HCT116 (cell line): ENCODE measurements around the gene RFESD. TPM values are rescaled to one million over a fixed set of nuclear protein-coding genes. Genes with fewer than 3 reads are reported as not detected.

Source experiments
- ATAC-seq: fragments of 200-7000 bp; cut with Tn5 transposase; 2 replicates; pipeline ENCODE4 v1.9.1; 2020; ENCODE audit warnings: mild to moderate bottlenecking, moderate library complexity
- Bru-seq: library from RNA; stranded (reverse); fragments of 400-500 nt; gene quantifications from one replicate; lab custom pipeline; 2021; lab: Mats Ljungman, UMichigan
- BruChase-seq, 2 experiments: library from RNA; stranded (reverse); fragments of 400-500 nt; gene quantifications; one replicate each; lab custom pipeline; 2021; lab: Mats Ljungman, UMichigan
- BruUV-seq: library from RNA; stranded (reverse); fragments of 400-500 nt; replicated peaks from 2 replicates; lab custom pipeline; 2021; lab: Mats Ljungman, UMichigan
- CTCF ChIA-PET: fragments of 300-600 bp; sonication (Branson Sonifier 250); formaldehyde crosslinking; loops from one replicate; lab custom pipeline; 2021; ENCODE audit warnings: antibody characterized with exemption; lab: Charles Lee
- POLR2A ChIA-PET: fragments of 300-600, 350-600 bp; sonication (Branson Sonifier 250); formaldehyde crosslinking; loops from one replicate; lab custom pipeline; 2021; ENCODE audit warnings: antibody characterized with exemption; lab: Charles Lee
- RAD21 ChIA-PET, 2 experiments: fragments of 300-600 bp; sonication (Branson Sonifier 250); formaldehyde crosslinking; loops; one replicate each; lab custom pipeline; 2023; ENCODE audit warnings: low total read pairs in 2 of 2; ENCODE audit not compliant: uncharacterized antibody in 2 of 2, unreplicated experiment in 2 of 2, low non-redundant PET in 1 of 2; lab: Charles Lee
- DNase-seq: peaks from one replicate; pipeline ENCODE4 v3.0.0-alpha.2; 2010; ENCODE audit warnings: low read depth, low spot score
- H2AFZ ChIP-seq: fragments of 200-600 bp; shearing (Covaris generic), sonication (generic); 2 replicates; pipeline ENCODE4 v1.6.1; 2017; ENCODE audit warnings: low read depth, mixed run types, mixed read lengths, antibody characterized with exemption, low read length; ENCODE audit not compliant: poor library complexity, severe bottlenecking
- H3K27ac ChIP-seq: 2 replicates; pipeline ENCODE4 v1.5.1; 2012; ENCODE audit warnings: low read depth, low read length
- H3K27me3 ChIP-seq: fragments of 200-600 bp; sonication (generic); 2 replicates; pipeline ENCODE4 v1.6.1; 2016; ENCODE audit warnings: mixed run types, low read length, mixed read lengths; ENCODE audit not compliant: insufficient read depth
- H3K36me3 ChIP-seq, 2 experiments: fragments of 200-500 bp in 1 of 2; fragments of 200-600 bp in 1 of 2; sonication (Bioruptor generic) in 1 of 2; sonication (generic) in 1 of 2; 2 replicates each; pipeline versions ENCODE4 v1.5.1 to v1.6.1; 2014 to 2016; ENCODE audit warnings: low read length in 2 of 2, inconsistent platforms in 1 of 2, mixed read lengths in 1 of 2, mixed run types in 1 of 2; ENCODE audit not compliant: insufficient read depth in 2 of 2, control insufficient read depth in 1 of 2
- H3K4me1 ChIP-seq, 2 experiments: fragments of 200-600 bp in 1 of 2; sonication (generic) in 1 of 2; 2 replicates each; pipeline versions ENCODE4 v1.5.1 to v1.6.1; 2012 to 2017; ENCODE audit warnings: low read length in 2 of 2, inconsistent platforms in 1 of 2, mild to moderate bottlenecking in 1 of 2, mixed read lengths in 1 of 2, mixed run types in 1 of 2, moderate library complexity in 1 of 2; ENCODE audit not compliant: insufficient read depth in 2 of 2, control insufficient read depth in 1 of 2
- H3K4me2 ChIP-seq: fragments of 200-600 bp; sonication (generic); 2 replicates; pipeline ENCODE4 v1.6.1; 2017; ENCODE audit warnings: mixed run types, low read length, mixed read lengths
- H3K4me3 ChIP-seq, 2 experiments: fragments of 200-600 bp in 1 of 2; sonication (generic) in 1 of 2; replicated peaks in 1 of 2; 2 replicates each; pipeline ENCODE4 v1.5.1; 2011 to 2016; ENCODE audit warnings: low read length in 2 of 2, control low read depth in 1 of 2, low read depth in 1 of 2, mild to moderate bottlenecking in 1 of 2, mixed read lengths in 1 of 2, mixed run types in 1 of 2
- H3K79me2 ChIP-seq: fragments of 200-600 bp; sonication (generic); 2 replicates; pipeline ENCODE4 v1.6.1; 2017; ENCODE audit warnings: mild to moderate bottlenecking, mixed run types, low read length, moderate library complexity, mixed read lengths; ENCODE audit not compliant: insufficient read depth
- H3K9ac ChIP-seq: fragments of 200-600 bp; sonication (generic); 2 replicates; pipeline ENCODE4 v1.6.1; 2016; ENCODE audit warnings: low read length, mixed read lengths
- H3K9me2 ChIP-seq: fragments of 200-600 bp; sonication (generic), shearing (Covaris generic); 2 replicates; pipeline ENCODE4 v1.6.1; 2017; ENCODE audit warnings: mixed run types, mild to moderate bottlenecking, moderate library complexity; ENCODE audit not compliant: insufficient read depth
- H3K9me3 ChIP-seq, 2 experiments: fragments of 200-500 bp in 1 of 2; fragments of 200-600 bp in 1 of 2; sonication (Bioruptor generic) in 1 of 2; sonication (generic) in 1 of 2; 2 replicates each; pipeline ENCODE4 v1.6.1; 2014 to 2017; ENCODE audit warnings: low read length in 2 of 2, mixed read lengths in 2 of 2, inconsistent platforms in 1 of 2, low read depth in 1 of 2, mild to moderate bottlenecking in 1 of 2, mixed run types in 1 of 2, moderate library complexity in 1 of 2; ENCODE audit not compliant: control insufficient read depth in 1 of 2, insufficient read depth in 1 of 2
- H4K20me1 ChIP-seq: fragments of 200-600 bp; sonication (generic), shearing (Covaris generic); 2 replicates; pipeline ENCODE4 v1.6.1; 2017; ENCODE audit warnings: mixed run types, mild to moderate bottlenecking, moderate library complexity; ENCODE audit not compliant: insufficient read depth
- ATF3 ChIP-seq: IDR thresholded peaks from 2 replicates; pipeline ENCODE4 v1.6.1; 2012
- CBX3 ChIP-seq: IDR thresholded peaks from 2 replicates; pipeline ENCODE4 v1.6.1; 2012; ENCODE audit warnings: low read depth
- CEBPB ChIP-seq: IDR thresholded peaks from 2 replicates; pipeline ENCODE4 v1.6.1; 2012; ENCODE audit warnings: low read depth
- CTCF ChIP-seq, 3 experiments: fragments of 200-600 bp in 1 of 3; sonication (generic) in 1 of 3; IDR thresholded peaks in 2 of 3; conservative IDR thresholded peaks in 1 of 3; 2 replicates each; pipeline ENCODE4 v1.5.1; 2012 to 2017; ENCODE audit warnings: low read depth in 2 of 3, low read length in 2 of 3, antibody characterized with exemption in 1 of 3, borderline replicate concordance in 1 of 3, control low read depth in 1 of 3, mild to moderate bottlenecking in 1 of 3, mixed read lengths in 1 of 3, mixed run types in 1 of 3, moderate library complexity in 1 of 3; ENCODE audit not compliant: insufficient read depth in 1 of 3
- EGR1 ChIP-seq: IDR thresholded peaks from 2 replicates; pipeline ENCODE4 v1.6.1; 2012; ENCODE audit warnings: low read depth
- ELF1 ChIP-seq: IDR thresholded peaks from 2 replicates; pipeline ENCODE4 v1.6.1; 2012; ENCODE audit warnings: low read depth, borderline replicate concordance
- EZH2 ChIP-seq: fragments of 200-600 bp; sonication (generic); IDR thresholded peaks from 2 replicates; pipeline ENCODE4 v1.6.1; 2017; ENCODE audit warnings: antibody characterized with exemption, mixed run types
- EZH2phosphoT487 ChIP-seq: fragments of 200-600 bp; IDR thresholded peaks from 2 replicates; pipeline ENCODE4 v1.6.1; 2018; ENCODE audit warnings: antibody characterized with exemption, borderline replicate concordance
- JUND ChIP-seq: IDR thresholded peaks from 2 replicates; pipeline ENCODE4 v1.6.1; 2012
- MAX ChIP-seq: IDR thresholded peaks from 2 replicates; pipeline ENCODE4 v1.6.1; 2012
- POLR2AphosphoS5 ChIP-seq: IDR thresholded peaks from 2 replicates; pipeline ENCODE4 v1.6.1; 2011; ENCODE audit warnings: mild to moderate bottlenecking, low read depth, low read length, moderate library complexity
- RAD21 ChIP-seq: IDR thresholded peaks from 2 replicates; pipeline ENCODE4 v1.6.1; 2012; ENCODE audit warnings: low read depth, mild to moderate bottlenecking
- REST ChIP-seq: IDR thresholded peaks from 2 replicates; pipeline ENCODE4 v1.6.1; 2012; ENCODE audit warnings: low read depth
- SRF ChIP-seq: IDR thresholded peaks from 2 replicates; pipeline ENCODE4 v1.6.1; 2012; ENCODE audit warnings: low read depth
- ZBTB33 ChIP-seq: IDR thresholded peaks from 2 replicates; pipeline ENCODE4 v1.6.1; 2011; ENCODE audit warnings: mild to moderate bottlenecking, low read length, moderate library complexity; ENCODE audit not compliant: insufficient replicate concordance; ENCODE audit errors: extremely low read depth
- ZFX ChIP-seq: fragments of 450-650 bp; IDR thresholded peaks from 2 replicates; pipeline ENCODE4 v1.6.1; 2017
- intact Hi-C: fragments of 100-400 bp; cut with micrococcal nuclease; formaldehyde crosslinking; loops from 2 replicates; pipeline ENCODE4 v1.10.0; 2022
- long read RNA-seq: library from polyadenylated mRNA; unstranded; transcript quantifications from one replicate; pipeline ENCODE4 v2.0.0, GENCODE V29; 2021; ENCODE audit not compliant: unreplicated experiment
- polyA plus RNA-seq: library from polyadenylated mRNA; unstranded; fragments of >200 nt; gene quantifications from 2 replicates; pipeline ENCODE4 v1.2.1, GENCODE V29; 2012; ENCODE audit warnings: missing spikeins
- total RNA-seq: library from RNA; stranded (reverse); gene quantifications from one replicate; pipeline ENCODE4 v1.2.1, GENCODE V29; 2021; ENCODE audit not compliant: unreplicated experiment

The RFESD gene
- total RNA-seq (4.1 TPM), Bru-seq, nascent RNA (percentile 56 among the genes with signal in this experiment), BruChase-seq, experiment 1, labeled RNA remaining after a 6-hour chase (percentile 44 among the genes with signal in this experiment), BruChase-seq, experiment 2, labeled RNA remaining after a 2-hour chase (percentile 47 among the genes with signal in this experiment)
- polyA plus RNA-seq: 1.5 and 3.4 TPM in 2 replicates
- long read RNA-seq, partial matches to known transcripts: 0 of 4 reads
- long read RNA-seq, other reads (novel, unspliced or antisense): 2 of 4 reads

GRCh38 chr5:95646569-95647431 lies at the start of gene RFESD:
RFESD (plus strand) TSS chr5:95646777; CDS start chr5:95652272, 5,495 bp downstream.
- RAD21 ChIA-PET: interaction anchor here (0.6 to 1.6 kb wide), 4 partner anchors 84 to 203 kb away, joined by 3 to 4 read pairs (median 3); partner anchors contain the start of gene RHOBTB3 (in 1 of the 2)
- BruUV-seq: TSS peak; percentile 84
- CTCF ChIA-PET: interaction anchor here (0.9 to 2.0 kb wide), 5 partner anchors 9 to 201 kb away, joined by 3 to 9 read pairs (median 4); no protein-coding TSS in a partner anchor
- no peaks in the 10 kb centered on the region for H3K9me2 ChIP-seq
- H3K27me3 ChIP-seq: no peaks in the 10 kb centered on the region
- intact Hi-C loops: loop anchor here (5.0 kb wide), 1 partner anchor 691 kb away; no protein-coding TSS in a partner anchor
- peaks cover 9 to 33% of the 10 kb centered on the region in 2 experiments; a peak in 3 of 4 replicates for H3K4me1 ChIP-seq
- no peaks in the 10 kb centered on the region for H3K9me3 ChIP-seq
- H3K27ac ChIP-seq: peak within 1 kb of the TSS; percentile 76
- no peaks in the 10 kb centered on the region for H3K36me3 ChIP-seq
- DNase-seq (peak; percentile 91), ATAC-seq (peak; percentile 93)
- H2AFZ ChIP-seq: peak within 1 kb of the TSS; percentile 91
- H3K9ac ChIP-seq: peak within 1 kb of the TSS; percentile 75
- POLR2A ChIA-PET: interaction anchor here (0.6 to 1.5 kb wide), 12 partner anchors 12 to 596 kb away, joined by 3 to 10 read pairs (median 3); partner anchors contain the start of genes GLRX and RHOBTB3
- H3K4me2 ChIP-seq: peak within 1 kb of the TSS; percentile 91
- H4K20me1 ChIP-seq: no peaks in the 10 kb centered on the region
- H3K79me2 ChIP-seq: no peaks in the 10 kb centered on the region
- H3K4me3 ChIP-seq: peak within 1 kb of the TSS; percentile 48 to 65
- TF ChIP-seq ATF3 (no peak), CBX3 (peak; percentile 59; the same call in 1 of the 2 replicates), MAX (peak; percentile 85), POLR2AphosphoS5 (peak; percentile 91), REST (no peak), CEBPB (no peak), ZBTB33 (no peak), SRF (no peak), EZH2 (no peak), EZH2phosphoT487 (no peak), JUND (no peak), RAD21 (peak; percentile 34), ZFX (peak; percentile 66), EGR1 (peak; percentile 82), CTCF (IDR thresholded peaks at IDR 0.05 in 2 of 3, conservative IDR thresholded peaks at IDR 0.05 in 1 of 3; ENCODE audit: borderline replicate concordance in 1 of 3, insufficient read depth in 1 of 3, low read depth in 2 of 3, low read length in 2 of 3) (peak in 1 of 3 experiments; percentile 10; a peak in 1 of 6 replicates), ELF1 (no peak)
